ENCODE results near the gene TSHZ2. TPM values are rescaled to one million over a fixed set of nuclear protein-coding genes. Genes with fewer than 3 reads are reported as not detected.
A peak's percentile ranks its signal among the peaks of the same experiment; 100 is the strongest.

Gene TSHZ2
- total RNA-seq (5.2 and 6.6 TPM in 2 replicates), polyA plus RNA-seq (1.1 and 4.1 TPM in 2 replicates)

GRCh38 chr20:52972190-52972937 lies at the start of gene TSHZ2:
Gene TSHZ2 (plus strand): TSS chr20:52972358. CDS start chr20:52973294, 936 bp downstream.
- Histone ChIP-seq H3K9me2 (replicated peaks; ENCODE audit: insufficient read depth) (no peaks in the 10 kb centered on the region), H3K9me3 (ENCODE audit: low read depth) (no peaks in the 10 kb centered on the region), H3K4me2 (peak within 1 kb of the TSS; percentile 86), H3K27me3 (peaks cover 10% of the 10 kb centered on the region), H3K4me3 (peak within 1 kb of the TSS; percentile 80), H3K27ac (peak within 1 kb of the TSS; percentile 36), H3K79me2 (peaks cover 15% of the 10 kb centered on the region), H4K20me1 (ENCODE audit: insufficient read depth, poor library complexity, severe bottlenecking) (no peaks in the 10 kb centered on the region), H3K36me3 (replicated peaks; ENCODE audit: insufficient read depth, low read depth) (no peaks in the 10 kb centered on the region), H3K4me1 (ENCODE audit: insufficient read depth) (peaks cover 8% of the 10 kb centered on the region), H2AFZ (peak within 1 kb of the TSS; percentile 92)
- DNase-seq (ENCODE audit: low spot score): peak; percentile 51
- WGBS (ENCODE audit: low lambda C conversion rate, missing lambda C conversion rate): under 1% methylated on average over 32 of the region's 41 CpGs
- TF ChIP-seq EZH2 (IDR thresholded peaks at IDR 0.05; ENCODE audit: borderline replicate concordance) (peak; percentile 8), EZH2phosphoT487 (IDR thresholded peaks at IDR 0.05; ENCODE audit: low read depth, severe bottlenecking, unreplicated experiment) (no peak)

GRCh38 chr20:52922436-52922835 lies 49.7 kb upstream of the TSHZ2 start:
- Histone ChIP-seq H2AFZ (no peak overlapping the region), H3K9me3 (ENCODE audit: low read depth) (no peaks in the 10 kb centered on the region), H4K20me1 (ENCODE audit: insufficient read depth, poor library complexity, severe bottlenecking) (no peaks in the 10 kb centered on the region), H3K4me1 (ENCODE audit: insufficient read depth) (no peaks in the 10 kb centered on the region), H3K27ac (no peak overlapping the region), H3K36me3 (replicated peaks; ENCODE audit: insufficient read depth, low read depth) (no peaks in the 10 kb centered on the region), H3K79me2 (no peaks in the 10 kb centered on the region), H3K4me2 (no peak overlapping the region), H3K27me3 (no peaks in the 10 kb centered on the region), H3K9me2 (replicated peaks; ENCODE audit: insufficient read depth) (no peaks in the 10 kb centered on the region), H3K4me3 (no peak overlapping the region)
- 88% methylated on average over 2 of the region's 2 CpGs for WGBS (ENCODE audit: low lambda C conversion rate, missing lambda C conversion rate)
- TF ChIP-seq CTCF (IDR thresholded peaks at IDR 0.05; ENCODE audit: poor library complexity): no peak
- no peak for DNase-seq (ENCODE audit: low spot score)

- no peaks in the 10 kb centered on the region for H3K4me1 ChIP-seq (ENCODE audit: insufficient read depth)
- peak; percentile 38 for DNase-seq (ENCODE audit: low spot score)
- TF ChIP-seq EZH2phosphoT487 (IDR thresholded peaks at IDR 0.05; ENCODE audit: low read depth, severe bottlenecking, unreplicated experiment) (no peak), CTCF (IDR thresholded peaks at IDR 0.05; ENCODE audit: poor library complexity) (no peak), EZH2 (IDR thresholded peaks at IDR 0.05; ENCODE audit: borderline replicate concordance) (no peak)
- H4K20me1 ChIP-seq (ENCODE audit: insufficient read depth, poor library complexity, severe bottlenecking): no peaks in the 10 kb centered on the region
- no peak overlapping the region for H3K4me3 ChIP-seq
- no peak overlapping the region for H3K27ac ChIP-seq
- no peaks in the 10 kb centered on the region for H3K79me2 ChIP-seq
- no peaks in the 10 kb centered on the region for H3K36me3 ChIP-seq (replicated peaks; ENCODE audit: insufficient read depth, low read depth)
- WGBS (ENCODE audit: low lambda C conversion rate, missing lambda C conversion rate): 81% methylated on average over 8 of the region's 8 CpGs
- no peak overlapping the region for H2AFZ ChIP-seq
- H3K9me2 ChIP-seq (replicated peaks; ENCODE audit: insufficient read depth): no peaks in the 10 kb centered on the region
- H3K27me3 ChIP-seq: no peaks in the 10 kb centered on the region
- H3K9me3 ChIP-seq (ENCODE audit: low read depth): no peaks in the 10 kb centered on the region
- H3K4me2 ChIP-seq: no peak overlapping the region
Observed at GRCh38 chr20:52923123-52923937, 48.8 kb upstream of the TSHZ2 start.
